Measurements from ENCODE around the gene BMP7.

The BMP7 gene

DNA sequence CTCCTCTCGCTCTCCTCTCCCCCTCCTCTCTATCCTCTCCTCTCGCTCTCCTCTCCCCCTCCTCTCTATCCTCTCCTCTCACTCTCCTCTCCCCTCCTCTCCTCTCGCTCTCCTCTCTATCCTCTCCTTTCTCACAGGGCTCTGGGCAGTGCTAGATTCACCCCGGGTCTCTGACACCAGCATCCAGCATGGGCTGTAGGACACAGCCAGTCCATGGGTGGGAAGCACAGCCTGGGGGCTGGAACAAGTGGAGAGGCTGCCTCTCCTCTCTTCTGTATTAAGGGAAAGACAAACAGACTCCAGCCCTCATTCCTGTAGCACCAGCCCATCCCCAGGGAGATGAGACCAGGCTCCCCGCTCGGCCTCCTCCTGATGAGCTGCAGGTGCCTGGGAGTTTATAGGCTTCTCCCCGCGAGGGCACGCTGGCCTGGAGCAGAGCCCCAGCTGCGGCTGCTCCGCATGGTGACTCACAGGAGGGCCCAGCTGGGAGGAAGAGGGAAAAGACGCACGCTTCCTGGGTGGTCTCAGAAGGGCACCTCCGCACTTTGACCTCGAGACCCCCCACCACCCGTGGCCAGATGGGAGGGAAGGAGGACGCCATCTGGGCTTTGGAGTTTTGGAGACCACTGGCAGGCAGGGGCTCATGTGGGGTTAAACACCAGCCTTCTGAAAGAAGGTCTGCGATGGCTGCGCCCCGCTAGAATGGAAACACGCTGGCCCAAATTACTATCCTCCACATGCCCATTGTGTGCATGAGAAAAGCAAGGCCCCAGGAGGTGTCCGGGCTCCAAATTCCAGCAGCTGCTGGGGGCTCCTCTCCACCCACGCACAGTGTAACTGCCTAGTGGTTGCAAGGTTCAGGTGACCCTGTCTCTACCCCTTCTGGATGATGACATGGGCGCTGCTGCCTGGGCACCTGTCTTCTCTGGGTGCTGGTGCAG, 68.0 kb downstream of the BMP7 start:
- no peak overlapping the region for H3K27ac ChIP-seq (ENCODE audit: low read length, poor library complexity, severe bottlenecking)

GRCh38 chr20:57197352-57198131, 68.9 kb downstream of the BMP7 start:
- H3K36me3 ChIP-seq (ENCODE audit: control insufficient read depth in 1 of 2, insufficient read depth in 2 of 2, low read depth in 1 of 2, low read length in 2 of 2), result no peaks in the 10 kb centered on the region
- WGBS, result 76% methylated on average over 5 of the region's 5 CpGs
- H4K91ac ChIP-seq (ENCODE audit: low read length), result no peak overlapping the region
- no peak overlapping the region for H4K8ac ChIP-seq (ENCODE audit: low read length)
- no peaks in the 10 kb centered on the region for H3K79me1 ChIP-seq (replicated peaks; ENCODE audit: low read length, poor library complexity, severe bottlenecking)
- H2AK5ac ChIP-seq (ENCODE audit: low read length, severe bottlenecking), result no peak overlapping the region
- no peak overlapping the region for H3K18ac ChIP-seq (ENCODE audit: low read depth in 1 of 2, low read length in 2 of 2)
- H3K4me1 ChIP-seq (ENCODE audit: control insufficient read depth, insufficient read depth, low read depth, low read length), result peaks cover 17% of the 10 kb centered on the region
- no peak overlapping the region for H2BK15ac ChIP-seq (ENCODE audit: low read depth, poor library complexity, severe bottlenecking)
- no peak overlapping the region for H3K23ac ChIP-seq (ENCODE audit: low read length in 2 of 2)
- no peak overlapping the region for H3K9ac ChIP-seq (ENCODE audit: low read length)
- H3K27ac ChIP-seq (ENCODE audit: low read length, poor library complexity, severe bottlenecking), result no peak overlapping the region
- no peaks in the 10 kb centered on the region for H3K9me3 ChIP-seq (ENCODE audit: control insufficient read depth, low read length)
- H2BK12ac ChIP-seq (ENCODE audit: low read length in 2 of 2), result no peak overlapping the region
- H2BK120ac ChIP-seq (ENCODE audit: low read depth, low read length), result no peak overlapping the region
- H2BK5ac ChIP-seq (ENCODE audit: low read depth, low read length, poor library complexity, severe bottlenecking), result no peak overlapping the region
- H3K4me3 ChIP-seq (ENCODE audit: insufficient read depth in 1 of 2, low read depth in 1 of 2, low read length in 2 of 2), result no peak overlapping the region
- H3K4me2 ChIP-seq (ENCODE audit: low read length, poor library complexity, severe bottlenecking), result no peak overlapping the region
- H3K14ac ChIP-seq (ENCODE audit: low read length in 2 of 2), result no peak overlapping the region
- H2AFZ ChIP-seq (ENCODE audit: low read depth, low read length), result no peak overlapping the region
- H3K27me3 ChIP-seq (ENCODE audit: control insufficient read depth in 1 of 2, insufficient read depth in 1 of 2, low read length in 2 of 2), result peaks cover 59 to 72% of the 10 kb centered on the region in 2 experiments
- DNase-seq, result no peak
- no peak overlapping the region for H3K4ac ChIP-seq (ENCODE audit: low read depth in 1 of 2, low read length in 2 of 2)

More for the DNA sequence above, 68.0 kb downstream of the BMP7 start:
- Histone ChIP-seq H3K36me3 (ENCODE audit: control insufficient read depth in 1 of 2, insufficient read depth in 2 of 2, low read depth in 1 of 2, low read length in 2 of 2) (no peaks in the 10 kb centered on the region), H2BK120ac (ENCODE audit: low read depth, low read length) (no peak overlapping the region), H2BK12ac (ENCODE audit: low read length in 2 of 2) (no peak overlapping the region), H3K4ac (ENCODE audit: low read depth in 1 of 2, low read length in 2 of 2) (no peak overlapping the region), H3K23ac (ENCODE audit: low read length in 2 of 2) (no peak overlapping the region), H2BK5ac (ENCODE audit: low read depth, low read length, poor library complexity, severe bottlenecking) (no peak overlapping the region), H3K9ac (ENCODE audit: low read length) (no peak overlapping the region), H3K79me1 (replicated peaks; ENCODE audit: low read length, poor library complexity, severe bottlenecking) (no peaks in the 10 kb centered on the region), H2BK15ac (ENCODE audit: low read depth, poor library complexity, severe bottlenecking) (no peak overlapping the region), H3K4me3 (ENCODE audit: insufficient read depth in 1 of 2, low read depth in 1 of 2, low read length in 2 of 2) (no peak overlapping the region), H3K27me3 (ENCODE audit: control insufficient read depth in 1 of 2, insufficient read depth in 1 of 2, low read length in 2 of 2) (peaks cover 65 to 66% of the 10 kb centered on the region in 2 experiments), H2AFZ (ENCODE audit: low read depth, low read length) (no peak overlapping the region), H4K91ac (ENCODE audit: low read length) (no peak overlapping the region), H3K14ac (ENCODE audit: low read length in 2 of 2) (no peak overlapping the region), H3K18ac (ENCODE audit: low read depth in 1 of 2, low read length in 2 of 2) (no peak overlapping the region), H3K4me1 (ENCODE audit: control insufficient read depth, insufficient read depth, low read depth, low read length) (peaks cover 17% of the 10 kb centered on the region), H2AK5ac (ENCODE audit: low read length, severe bottlenecking) (no peak overlapping the region), H3K9me3 (ENCODE audit: control insufficient read depth, low read length) (no peaks in the 10 kb centered on the region), H4K8ac (ENCODE audit: low read length) (no peak overlapping the region), H3K4me2 (ENCODE audit: low read length, poor library complexity, severe bottlenecking) (no peak overlapping the region)
- peak; percentile 11 for DNase-seq
- WGBS, result 57% methylated on average over 24 of the region's 24 CpGs

GRCh38 chr20:57195469-57196100, 70.9 kb downstream of the BMP7 start:
- 81% methylated on average over 20 of the region's 20 CpGs for WGBS
- no peak overlapping the region for H2BK12ac ChIP-seq (ENCODE audit: low read length in 2 of 2)
- no peak overlapping the region for H3K14ac ChIP-seq (ENCODE audit: low read length in 2 of 2)
- peaks cover 43 to 58% of the 10 kb centered on the region in 2 experiments for H3K27me3 ChIP-seq (ENCODE audit: control insufficient read depth in 1 of 2, insufficient read depth in 1 of 2, low read length in 2 of 2)
- H2AK5ac ChIP-seq (ENCODE audit: low read length, severe bottlenecking), result no peak overlapping the region
- H3K4me2 ChIP-seq (ENCODE audit: low read length, poor library complexity, severe bottlenecking), result no peak overlapping the region
- no peak overlapping the region for H3K23ac ChIP-seq (ENCODE audit: low read length in 2 of 2)
- no peak overlapping the region for H2BK5ac ChIP-seq (ENCODE audit: low read depth, low read length, poor library complexity, severe bottlenecking)
- no peak overlapping the region for H4K91ac ChIP-seq (ENCODE audit: low read length)
- no peak overlapping the region for H3K9ac ChIP-seq (ENCODE audit: low read length)
- H3K27ac ChIP-seq (ENCODE audit: low read length, poor library complexity, severe bottlenecking), result no peak overlapping the region
- no peak overlapping the region for H4K8ac ChIP-seq (ENCODE audit: low read length)
- H3K4me1 ChIP-seq (ENCODE audit: control insufficient read depth, insufficient read depth, low read depth, low read length), result peaks cover 18% of the 10 kb centered on the region
- no peaks in the 10 kb centered on the region for H3K36me3 ChIP-seq (ENCODE audit: control insufficient read depth in 1 of 2, insufficient read depth in 2 of 2, low read depth in 1 of 2, low read length in 2 of 2)
- H3K4me3 ChIP-seq (ENCODE audit: insufficient read depth in 1 of 2, low read depth in 1 of 2, low read length in 2 of 2), result no peak overlapping the region
- no peak overlapping the region for H2BK120ac ChIP-seq (ENCODE audit: low read depth, low read length)
- no peak overlapping the region for H3K4ac ChIP-seq (ENCODE audit: low read depth in 1 of 2, low read length in 2 of 2)
- H2AFZ ChIP-seq (ENCODE audit: low read depth, low read length), result no peak overlapping the region
- no peaks in the 10 kb centered on the region for H3K79me1 ChIP-seq (replicated peaks; ENCODE audit: low read length, poor library complexity, severe bottlenecking)
- no peaks in the 10 kb centered on the region for H3K9me3 ChIP-seq (ENCODE audit: control insufficient read depth, low read length)
- peak; percentile 52 for DNase-seq
- no peak overlapping the region for H2BK15ac ChIP-seq (ENCODE audit: low read depth, poor library complexity, severe bottlenecking)
- H3K18ac ChIP-seq (ENCODE audit: low read depth in 1 of 2, low read length in 2 of 2), result no peak overlapping the region

- Histone ChIP-seq H2BK12ac (ENCODE audit: low read length in 2 of 2) (no peak overlapping the region), H2AFZ (ENCODE audit: low read depth, low read length) (no peak overlapping the region), H2BK120ac (ENCODE audit: low read depth, low read length) (no peak overlapping the region), H2BK5ac (ENCODE audit: low read depth, low read length, poor library complexity, severe bottlenecking) (no peak overlapping the region), H3K79me1 (replicated peaks; ENCODE audit: low read length, poor library complexity, severe bottlenecking) (no peaks in the 10 kb centered on the region), H4K8ac (ENCODE audit: low read length) (no peak overlapping the region), H3K4me3 (ENCODE audit: insufficient read depth in 1 of 2, low read depth in 1 of 2, low read length in 2 of 2) (no peak overlapping the region), H3K9ac (ENCODE audit: low read length) (no peak overlapping the region), H3K18ac (ENCODE audit: low read depth in 1 of 2, low read length in 2 of 2) (no peak overlapping the region), H3K4me1 (ENCODE audit: control insufficient read depth, insufficient read depth, low read depth, low read length) (peaks cover 17% of the 10 kb centered on the region), H2BK15ac (ENCODE audit: low read depth, poor library complexity, severe bottlenecking) (no peak overlapping the region), H3K36me3 (ENCODE audit: control insufficient read depth in 1 of 2, insufficient read depth in 2 of 2, low read depth in 1 of 2, low read length in 2 of 2) (no peaks in the 10 kb centered on the region), H3K14ac (ENCODE audit: low read length in 2 of 2) (no peak overlapping the region), H3K27ac (ENCODE audit: low read length, poor library complexity, severe bottlenecking) (no peak overlapping the region), H4K91ac (ENCODE audit: low read length) (no peak overlapping the region), H2AK5ac (ENCODE audit: low read length, severe bottlenecking) (no peak overlapping the region), H3K4ac (ENCODE audit: low read depth in 1 of 2, low read length in 2 of 2) (no peak overlapping the region), H3K9me3 (ENCODE audit: control insufficient read depth, low read length) (no peaks in the 10 kb centered on the region), H3K4me2 (ENCODE audit: low read length, poor library complexity, severe bottlenecking) (no peak overlapping the region), H3K23ac (ENCODE audit: low read length in 2 of 2) (no peak overlapping the region), H3K27me3 (ENCODE audit: control insufficient read depth in 1 of 2, insufficient read depth in 1 of 2, low read length in 2 of 2) (peaks cover 41 to 54% of the 10 kb centered on the region in 2 experiments)
- 91% methylated on average over 10 of the region's 10 CpGs for WGBS
- no peak for DNase-seq
Measured at GRCh38 chr20:57195023-57195422, 71.4 kb downstream of the BMP7 start.
